Uterus (tissue), 4 donors: Measurements from ENCODE around the gene GLT6D1. TPM values are rescaled to one million over a fixed set of nuclear protein-coding genes. Genes with fewer than 3 reads are reported as not detected.

Experiments
- DNase-seq, 2 donors: peaks; one replicate each; pipeline ENCODE4 v3.0.0-alpha.2; 2019 to 2020
- H3K27ac ChIP-seq, 2 donors: fragments of 200-600 bp; sonication (generic); 1 replicate in 1 of 2; 2 replicates in 1 of 2; pipeline ENCODE4 v1.5.1; 2016 to 2018
- H3K27me3 ChIP-seq, 2 donors: fragments of 200-600 bp; sonication (generic); one replicate each; pipeline ENCODE4 v1.5.1; 2018 to 2019; ENCODE audit warnings: control low read depth in 1 of 2
- H3K36me3 ChIP-seq, 2 donors: fragments of 200-600 bp; sonication (generic); one replicate each; pipeline ENCODE4 v1.5.1; 2019; ENCODE audit warnings: control low read depth in 1 of 2
- H3K4me1 ChIP-seq, 2 donors: fragments of 200-600 bp; sonication (generic); one replicate each; pipeline ENCODE4 v1.5.1; 2018 to 2019; ENCODE audit warnings: control low read depth in 1 of 2
- H3K4me3 ChIP-seq, 2 donors: fragments of 200-600 bp; sonication (generic); 1 replicate in 1 of 2; 2 replicates in 1 of 2; pipeline ENCODE4 v1.5.1; 2018 to 2019; ENCODE audit warnings: mild to moderate bottlenecking in 1 of 2
- H3K9me3 ChIP-seq, 2 donors: fragments of 200-600 bp; sonication (generic); one replicate each; pipeline ENCODE4 v1.5.1; 2019; ENCODE audit warnings: control low read depth in 1 of 2
- POLR2A ChIP-seq, 2 donors: fragments of 450-650 bp; IDR thresholded peaks; one replicate each; pipeline ENCODE4 v1.6.1; 2016; ENCODE audit warnings: antibody characterized with exemption in 2 of 2, mild to moderate bottlenecking in 1 of 2, moderate library complexity in 1 of 2
- intact Hi-C: fragments of 100-400 bp; cut with DNase I; formaldehyde crosslinking; loops from one replicate; pipeline ENCODE4 v1.15.1; 2023; ENCODE audit warnings: low total_unique reads
- total RNA-seq, 4 donors: library from RNA; depleted of rRNA in 3 of 4; stranded (reverse); fragments of >200 nt in 3 of 4; gene quantifications; one replicate each; pipeline versions ENCODE4 v1.1.0 to v1.2.4, GENCODE V29; 2014 to 2023
- TF ChIP-seq, protein P1 (sequence below), 4 experiments: fragments of 200-600 bp in 2 of 4; fragments of 450-650 bp in 2 of 4; sonication (generic) in 2 of 4; IDR thresholded peaks; one replicate each; pipeline ENCODE4 v1.5.1; 2016 to 2019; ENCODE audit warnings: antibody characterized with exemption in 4 of 4, mild to moderate bottlenecking in 2 of 4, moderate library complexity in 1 of 4
- donor health status: DM: yes; HTN: yes; CAD: no.

The GLT6D1 gene
- total RNA-seq, 4 donors from 2014 or later = not detected

- DNase-seq = no peak
- TF ChIP-seq POLR2A (IDR thresholded peaks at IDR 0.05) = no peak
- TF ChIP-seq, protein P1, sequence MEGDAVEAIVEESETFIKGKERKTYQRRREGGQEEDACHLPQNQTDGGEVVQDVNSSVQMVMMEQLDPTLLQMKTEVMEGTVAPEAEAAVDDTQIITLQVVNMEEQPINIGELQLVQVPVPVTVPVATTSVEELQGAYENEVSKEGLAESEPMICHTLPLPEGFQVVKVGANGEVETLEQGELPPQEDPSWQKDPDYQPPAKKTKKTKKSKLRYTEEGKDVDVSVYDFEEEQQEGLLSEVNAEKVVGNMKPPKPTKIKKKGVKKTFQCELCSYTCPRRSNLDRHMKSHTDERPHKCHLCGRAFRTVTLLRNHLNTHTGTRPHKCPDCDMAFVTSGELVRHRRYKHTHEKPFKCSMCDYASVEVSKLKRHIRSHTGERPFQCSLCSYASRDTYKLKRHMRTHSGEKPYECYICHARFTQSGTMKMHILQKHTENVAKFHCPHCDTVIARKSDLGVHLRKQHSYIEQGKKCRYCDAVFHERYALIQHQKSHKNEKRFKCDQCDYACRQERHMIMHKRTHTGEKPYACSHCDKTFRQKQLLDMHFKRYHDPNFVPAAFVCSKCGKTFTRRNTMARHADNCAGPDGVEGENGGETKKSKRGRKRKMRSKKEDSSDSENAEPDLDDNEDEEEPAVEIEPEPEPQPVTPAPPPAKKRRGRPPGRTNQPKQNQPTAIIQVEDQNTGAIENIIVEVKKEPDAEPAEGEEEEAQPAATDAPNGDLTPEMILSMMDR (IDR thresholded peaks at IDR 0.05) = no peak
- intact Hi-C loops = no loop called here
Observed at GRCh38 chr9:135624282-135624681, 15.1 kb downstream of the GLT6D1 start.

GRCh38 chr9:135622415-135623020 lies 16.8 kb downstream of the GLT6D1 start:
- Histone ChIP-seq H3K4me3 (no peak overlapping the region), H3K27ac (no peak overlapping the region), H3K27me3 (no peaks in the 10 kb centered on the region), H3K4me1 (no peaks in the 10 kb centered on the region), H3K9me3 (no peaks in the 10 kb centered on the region), H3K36me3 (no peaks in the 10 kb centered on the region)
- intact Hi-C loops = no loop called here
- TF ChIP-seq POLR2A (IDR thresholded peaks at IDR 0.05) = no peak
- TF ChIP-seq, protein P1 (IDR thresholded peaks at IDR 0.05) = no peak
- DNase-seq = no peak

More at GRCh38 chr9:135624282-135624681, 15.1 kb downstream of the GLT6D1 start:
- no peaks in the 10 kb centered on the region for H3K27me3 ChIP-seq
- H3K4me1 ChIP-seq = no peaks in the 10 kb centered on the region
- H3K36me3 ChIP-seq = no peaks in the 10 kb centered on the region
- H3K9me3 ChIP-seq = peaks cover 0 to 10% of the 10 kb centered on the region in 2 donors
- no peak overlapping the region for H3K27ac ChIP-seq
- H3K4me3 ChIP-seq = no peak overlapping the region

DNA sequence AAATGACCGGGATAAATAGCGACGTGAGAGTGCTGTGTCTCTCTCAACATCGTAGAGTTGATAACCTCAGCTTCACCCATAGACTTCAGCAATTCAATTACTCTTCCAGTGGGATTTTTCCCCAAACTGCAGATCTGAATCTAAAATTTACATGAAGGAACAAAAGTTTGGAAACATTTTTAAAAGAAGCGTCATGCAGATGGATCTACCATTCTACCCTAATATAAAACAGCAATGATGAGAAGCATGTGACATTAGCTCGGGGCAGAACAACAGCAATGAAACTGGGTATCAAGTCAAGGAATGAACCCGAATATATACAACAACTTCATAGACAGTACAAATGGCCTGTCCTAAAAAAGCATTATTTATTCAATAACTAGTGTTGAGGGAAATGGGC lies 18.8 kb downstream of the GLT6D1 start:
- Histone ChIP-seq H3K27ac (no peak overlapping the region), H3K27me3 (no peaks in the 10 kb centered on the region), H3K36me3 (no peaks in the 10 kb centered on the region), H3K9me3 (no peaks in the 10 kb centered on the region), H3K4me1 (no peaks in the 10 kb centered on the region), H3K4me3 (no peak overlapping the region)
- no peak for DNase-seq
- intact Hi-C loops = no loop called here
- no peak for TF ChIP-seq POLR2A (IDR thresholded peaks at IDR 0.05)
- TF ChIP-seq, protein P1 (IDR thresholded peaks at IDR 0.05) = no peak

DNA sequence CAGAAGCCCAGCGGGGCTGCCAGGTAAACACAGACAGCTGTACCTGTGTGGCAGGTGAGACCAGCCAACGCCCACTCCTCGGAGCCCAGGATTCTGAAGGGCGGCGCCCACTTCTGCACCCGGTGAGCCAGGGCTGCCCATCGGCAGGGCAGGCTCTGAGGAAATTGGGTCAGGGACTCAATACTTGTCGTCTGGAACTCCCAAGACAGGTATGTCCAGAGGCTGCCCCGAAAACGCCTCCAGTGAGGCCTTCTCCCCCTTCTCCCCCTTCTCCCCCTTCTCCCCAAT lies 19.8 kb downstream of the GLT6D1 start:
- Histone ChIP-seq H3K9me3 (no peaks in the 10 kb centered on the region), H3K36me3 (no peaks in the 10 kb centered on the region), H3K27me3 (no peaks in the 10 kb centered on the region), H3K4me3 (no peak overlapping the region), H3K4me1 (no peaks in the 10 kb centered on the region), H3K27ac (no peak overlapping the region)
- TF ChIP-seq, protein P1 (IDR thresholded peaks at IDR 0.05) = no peak
- TF ChIP-seq POLR2A (IDR thresholded peaks at IDR 0.05) = no peak
- DNase-seq = no peak
- intact Hi-C loops = no loop called here

GRCh38 chr9:135618866-135619598 lies 20.3 kb downstream of the GLT6D1 start:
- H3K9me3 ChIP-seq = no peaks in the 10 kb centered on the region
- H3K4me3 ChIP-seq = no peak overlapping the region
- intact Hi-C loops = no loop called here
- no peak for TF ChIP-seq POLR2A (IDR thresholded peaks at IDR 0.05)
- TF ChIP-seq, protein P1 (IDR thresholded peaks at IDR 0.05) = no peak
- no peaks in the 10 kb centered on the region for H3K4me1 ChIP-seq
- no peak for DNase-seq
- no peaks in the 10 kb centered on the region for H3K27me3 ChIP-seq
- no peaks in the 10 kb centered on the region for H3K36me3 ChIP-seq
- no peak overlapping the region for H3K27ac ChIP-seq
